GM18505 (cell line): ENCODE results near the gene SYNPR.
"Not testable (repeated sequence)": the region's sequence is repeated elsewhere in the genome, so short reads cannot be mapped to it uniquely, and the experiment has no call there.

Experiments used
- ATAC-seq: cut with Tn5 transposase; IDR thresholded peaks from one replicate; pipeline ENCODE4 v1.9.1; 2021; ENCODE audit not compliant: unreplicated experiment
- POLR2A ChIP-seq: IDR thresholded peaks from 4 replicates; pipeline ENCODE4 v1.6.1; 2011; ENCODE audit warnings: borderline replicate concordance; ENCODE audit not compliant: insufficient read depth, insufficient read length; ENCODE audit errors: extremely low read depth

Gene SYNPR

GRCh38 chr3:63635186-63635585 is 357.1 kb downstream of the SYNPR start:
- no peak for TF ChIP-seq POLR2A
- ATAC-seq, result no peak

- ATAC-seq, result no peak
- no peak for TF ChIP-seq POLR2A
These were observed 361.7 kb downstream of the SYNPR start for GRCh38 chr3:63639806-63640205.

- TF ChIP-seq POLR2A, result no peak
These were observed 364.4 kb downstream of the SYNPR start for GRCh38 chr3:63642488-63642887.

DNA sequence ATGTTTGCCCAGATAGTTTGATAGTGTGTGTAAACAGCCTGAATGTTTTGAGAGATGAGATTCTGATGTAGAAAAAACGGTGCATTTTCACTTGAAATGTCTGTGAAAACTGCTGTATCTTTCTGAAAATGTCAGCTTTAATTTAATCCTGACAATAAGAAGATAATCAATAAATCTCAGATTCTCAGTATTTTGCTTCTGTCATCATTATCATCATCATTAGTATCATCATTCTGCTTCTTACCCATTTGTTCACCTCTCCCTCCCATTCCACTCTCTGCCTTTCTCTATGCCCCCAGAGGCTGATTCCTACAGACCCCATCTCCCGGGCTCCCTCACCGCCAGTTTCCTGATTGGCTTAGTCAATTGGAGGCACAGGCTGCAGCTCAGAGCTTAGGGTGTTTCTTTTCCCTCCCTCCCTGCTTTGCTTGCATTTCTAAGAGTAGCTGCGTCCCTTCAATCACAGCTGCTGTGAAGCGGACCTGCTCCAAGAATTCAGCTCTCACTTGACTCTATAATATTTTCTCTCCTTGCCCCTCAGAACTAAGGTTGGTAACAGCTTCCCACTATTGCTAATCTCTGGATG is 366.2 kb downstream of the SYNPR start:
- TF ChIP-seq POLR2A, result no peak
- ATAC-seq, result no peak

More at GRCh38 chr3:63642488-63642887, 364.4 kb downstream of the SYNPR start:
- ATAC-seq, result no peak

- ATAC-seq, result not testable (repeated sequence)
These were observed 367.0 kb downstream of the SYNPR start for GRCh38 chr3:63644928-63645781.

DNA sequence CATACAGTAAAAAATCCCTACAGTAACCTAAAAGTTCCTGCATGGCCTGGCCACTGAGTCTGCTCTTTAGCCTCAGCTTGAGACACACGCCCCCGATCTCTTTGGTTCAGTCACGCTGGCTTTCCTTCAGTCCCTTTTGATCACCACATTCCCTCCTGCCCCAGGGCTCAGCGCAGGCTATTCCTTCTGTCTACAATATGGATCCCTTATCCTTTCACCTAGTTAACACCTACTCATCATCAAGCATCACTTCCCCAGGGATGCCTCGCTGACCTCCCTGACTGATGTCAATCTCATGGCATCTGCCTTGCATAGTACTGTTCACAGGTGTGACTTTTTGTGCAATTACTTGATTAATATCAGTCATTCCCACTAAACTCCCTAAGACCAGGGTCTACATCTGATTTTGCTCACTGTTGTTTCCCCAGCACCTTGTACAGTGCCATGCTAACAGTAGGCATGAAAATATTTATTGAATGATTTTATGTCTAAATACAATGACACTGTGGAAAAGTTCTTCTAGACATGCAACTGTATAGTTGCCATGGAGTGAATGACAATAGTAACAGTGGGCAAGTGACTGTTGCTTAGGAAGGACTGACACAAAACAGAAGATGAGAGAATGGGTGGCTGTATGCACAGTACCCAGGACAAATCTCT is 374.1 kb downstream of the SYNPR start, which contains the start of gene SNTN:
Gene SNTN (plus strand): TSS at position 610 of the 660 bp plus-strand sequence. CDS start 13 bp downstream, at position 623.
- no peak for TF ChIP-seq POLR2A
- no peak for ATAC-seq

DNA sequence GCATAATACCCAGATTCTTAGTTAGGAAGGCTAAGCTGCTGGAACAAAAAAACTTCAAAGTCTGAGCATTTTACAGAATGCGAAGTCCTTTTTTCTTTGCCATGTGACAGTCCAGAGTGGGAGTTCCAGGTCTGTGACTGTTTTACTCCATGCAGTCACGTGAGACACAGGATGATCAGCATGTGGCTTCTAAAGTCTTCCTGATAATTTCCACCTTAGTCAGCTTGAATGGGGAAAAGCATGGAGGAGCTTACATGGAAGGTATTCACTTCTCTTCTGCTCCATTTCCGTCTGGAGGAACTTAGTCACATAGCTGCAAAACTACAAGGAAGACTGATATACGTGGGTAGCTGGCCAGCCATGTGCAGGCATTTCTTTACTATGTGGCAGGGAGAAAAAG is 376.1 kb downstream of the SYNPR start:
- no peak for TF ChIP-seq POLR2A
- ATAC-seq, result no peak

DNA sequence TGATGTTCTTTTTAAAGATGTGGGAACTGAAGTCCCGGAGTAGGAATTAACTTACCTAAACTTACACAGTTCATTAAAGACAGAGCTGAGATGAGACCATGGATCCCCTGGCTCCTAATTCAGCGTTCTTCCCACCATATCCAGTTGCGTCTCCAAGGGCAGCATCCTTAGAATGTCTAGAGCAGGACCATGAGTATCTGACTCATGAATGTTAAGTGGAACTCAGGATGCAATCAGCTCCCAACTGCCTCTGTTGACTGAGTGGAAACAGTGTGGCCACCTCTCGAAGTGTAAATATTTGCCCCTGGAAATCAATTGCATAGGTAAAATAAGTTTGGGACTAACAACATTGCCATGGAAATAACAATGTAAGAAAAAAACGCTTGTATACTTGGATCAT is 376.8 kb downstream of the SYNPR start:
- ATAC-seq, result no peak
- no peak for TF ChIP-seq POLR2A

GRCh38 chr3:63655519-63655918 is 377.4 kb downstream of the SYNPR start:
- ATAC-seq, result no peak
- TF ChIP-seq POLR2A, result no peak

GRCh38 chr3:63656786-63657185 is 378.7 kb downstream of the SYNPR start:
- no peak for ATAC-seq
- no peak for TF ChIP-seq POLR2A

DNA sequence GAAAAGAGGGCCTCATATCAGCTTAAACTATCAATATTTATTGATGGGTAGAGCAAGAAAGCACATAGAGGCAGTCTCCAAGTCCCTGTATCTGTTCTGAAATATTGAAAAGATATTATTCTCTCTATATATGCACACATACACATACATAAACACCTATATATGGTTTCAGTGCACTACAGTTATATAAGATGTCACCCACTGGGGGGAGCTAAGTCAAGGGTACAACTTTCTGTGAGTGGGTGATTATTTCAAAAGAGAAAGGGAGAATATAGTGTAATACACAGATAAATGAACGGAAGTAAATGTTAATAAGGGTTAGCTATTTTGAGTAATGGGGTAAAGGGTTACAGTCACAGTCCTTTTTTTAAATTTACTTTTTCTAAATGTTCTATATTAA is 383.1 kb downstream of the SYNPR start:
- no peak for TF ChIP-seq POLR2A
- no peak for ATAC-seq

DNA sequence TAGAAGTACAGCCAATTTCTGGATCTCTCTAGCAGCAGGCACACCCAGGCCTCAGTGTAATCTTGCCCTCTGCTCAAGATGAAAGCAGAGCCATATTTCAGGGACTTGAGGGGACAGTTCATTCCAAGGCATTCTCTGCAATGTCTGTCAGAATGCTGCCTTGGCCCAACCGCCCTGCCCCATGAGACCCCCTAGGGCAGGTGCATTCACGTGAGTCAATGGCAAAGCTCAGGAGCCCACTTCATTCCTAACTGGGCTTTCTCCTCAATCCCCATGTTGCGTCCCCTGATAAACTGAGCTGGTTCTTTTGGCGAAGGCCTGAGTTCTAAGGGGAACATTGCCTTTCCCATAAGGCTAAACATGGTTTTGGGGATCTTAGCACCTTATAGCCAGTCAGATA is 383.9 kb downstream of the SYNPR start:
- no peak for TF ChIP-seq POLR2A
- no peak for ATAC-seq

DNA sequence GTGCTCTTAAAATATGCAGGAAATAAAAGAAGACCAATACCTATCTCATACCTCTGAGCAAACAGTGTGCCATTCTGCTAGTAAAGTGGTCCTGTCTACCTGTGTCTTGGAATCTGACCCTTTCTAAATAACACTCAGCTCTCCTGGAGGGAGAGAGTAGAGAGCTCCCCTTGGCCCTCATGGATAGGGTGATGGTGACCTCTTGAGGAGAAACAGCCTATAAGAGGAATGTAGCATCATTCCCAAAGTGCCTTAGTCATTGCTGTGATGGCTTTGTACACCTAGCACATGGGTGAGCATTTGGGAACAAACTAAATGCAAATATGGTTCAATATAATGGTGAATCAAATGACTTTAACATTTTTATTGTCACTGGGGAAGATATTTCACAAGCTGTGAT is 384.4 kb downstream of the SYNPR start:
- ATAC-seq, result no peak
- no peak for TF ChIP-seq POLR2A
